Mesenchymal stem cell (in vitro differentiated cells and primary cell): ENCODE measurements around the gene CACNA1E.
"Not testable (repeated sequence)": the region's sequence is repeated elsewhere in the genome, so short reads cannot be mapped to it uniquely, and the experiment has no call there.

Source experiments
- DNase-seq: peaks from one replicate; pipeline ENCODE4 v3.0.0-alpha.2; 2013
- H2AFZ ChIP-seq: one replicate; pipeline ENCODE4 v1.6.1; 2013; ENCODE audit warnings: low read depth, mild to moderate bottlenecking, control low read depth, inconsistent platforms, low read length, moderate library complexity
- H2AK5ac ChIP-seq: 2 replicates; pipeline ENCODE4 v1.6.1; 2013; ENCODE audit warnings: low read length, moderate library complexity, mild to moderate bottlenecking, inconsistent platforms; ENCODE audit not compliant: severe bottlenecking
- H2BK120ac ChIP-seq: one replicate; pipeline ENCODE4 v1.6.1; 2013; ENCODE audit warnings: low read depth, mild to moderate bottlenecking, inconsistent platforms, low read length, moderate library complexity
- H2BK12ac ChIP-seq, 2 experiments: one replicate each; pipeline ENCODE4 v1.6.1; 2013; ENCODE audit warnings: inconsistent platforms in 2 of 2, low read length in 2 of 2, mild to moderate bottlenecking in 2 of 2, moderate library complexity in 2 of 2, control low read depth in 1 of 2
- H2BK15ac ChIP-seq: one replicate; pipeline ENCODE4 v1.6.1; 2013; ENCODE audit warnings: mild to moderate bottlenecking, low read depth, inconsistent platforms; ENCODE audit not compliant: poor library complexity, severe bottlenecking
- H2BK5ac ChIP-seq: 2 replicates; pipeline ENCODE4 v1.6.1; 2013; ENCODE audit warnings: low read depth, mild to moderate bottlenecking, low read length, control low read depth, inconsistent platforms; ENCODE audit not compliant: poor library complexity, severe bottlenecking
- H3K14ac ChIP-seq, 2 experiments: one replicate each; pipeline ENCODE4 v1.6.1; 2013; ENCODE audit warnings: inconsistent platforms in 2 of 2, low read length in 2 of 2, control low read depth in 1 of 2, mild to moderate bottlenecking in 1 of 2, moderate library complexity in 1 of 2
- H3K18ac ChIP-seq, 2 experiments: one replicate each; pipeline ENCODE4 v1.6.1; 2013; ENCODE audit warnings: inconsistent platforms in 2 of 2, low read length in 2 of 2, control low read depth in 1 of 2, low read depth in 1 of 2, mild to moderate bottlenecking in 1 of 2
- H3K23ac ChIP-seq, 2 experiments: one replicate each; pipeline ENCODE4 v1.6.1; 2013; ENCODE audit warnings: inconsistent platforms in 2 of 2, low read length in 2 of 2, mild to moderate bottlenecking in 2 of 2, moderate library complexity in 2 of 2, control low read depth in 1 of 2
- H3K27ac ChIP-seq: 2 replicates; pipeline ENCODE4 v1.5.1; 2013; ENCODE audit warnings: mild to moderate bottlenecking, moderate library complexity, low read length, control low read depth, inconsistent platforms; ENCODE audit not compliant: poor library complexity, severe bottlenecking
- H3K27me3 ChIP-seq, 2 experiments: 2 replicates each; pipeline versions ENCODE4 v1.6.1 to v1.7.0; 2013; ENCODE audit warnings: low read length in 2 of 2, mild to moderate bottlenecking in 2 of 2, moderate library complexity in 2 of 2, control low read depth in 1 of 2, inconsistent platforms in 1 of 2; ENCODE audit not compliant: control insufficient read depth in 1 of 2, insufficient read depth in 1 of 2
- H3K36me3 ChIP-seq, 2 experiments: 2 replicates each; pipeline versions ENCODE4 v1.6.1 to v1.7.0; 2013; ENCODE audit warnings: low read length in 2 of 2, control low read depth in 1 of 2, inconsistent platforms in 1 of 2, low read depth in 1 of 2, mild to moderate bottlenecking in 1 of 2; ENCODE audit not compliant: insufficient read depth in 2 of 2, control insufficient read depth in 1 of 2
- H3K4ac ChIP-seq, 2 experiments: one replicate each; pipeline ENCODE4 v1.6.1; 2013; ENCODE audit warnings: inconsistent platforms in 2 of 2, low read length in 2 of 2, mild to moderate bottlenecking in 2 of 2, moderate library complexity in 2 of 2, control low read depth in 1 of 2, low read depth in 1 of 2
- H3K4me1 ChIP-seq: 2 replicates; pipeline ENCODE4 v1.6.1; 2013; ENCODE audit warnings: low read depth, low read length, control low read depth; ENCODE audit not compliant: control insufficient read depth, insufficient read depth
- H3K4me2 ChIP-seq: 2 replicates; pipeline ENCODE4 v1.6.1; 2013; ENCODE audit warnings: low read length, mild to moderate bottlenecking, inconsistent platforms; ENCODE audit not compliant: poor library complexity, severe bottlenecking
- H3K4me3 ChIP-seq, 2 experiments: 2 replicates each; pipeline versions ENCODE4 v1.5.1 to v1.7.0; 2013; ENCODE audit warnings: low read length in 2 of 2, mild to moderate bottlenecking in 2 of 2, control low read depth in 1 of 2, low read depth in 1 of 2; ENCODE audit not compliant: insufficient read depth in 1 of 2
- H3K79me1 ChIP-seq: replicated peaks from 2 replicates; pipeline ENCODE4 v1.6.1; 2013; ENCODE audit warnings: mild to moderate bottlenecking, control low read depth, low read length, inconsistent platforms; ENCODE audit not compliant: poor library complexity, severe bottlenecking
- H3K9ac ChIP-seq: 2 replicates; pipeline ENCODE4 v1.7.0; 2013; ENCODE audit warnings: mild to moderate bottlenecking, low read length, moderate library complexity
- H3K9me3 ChIP-seq: 2 replicates; pipeline ENCODE4 v1.7.0; 2013; ENCODE audit warnings: mild to moderate bottlenecking, low read length; ENCODE audit not compliant: control insufficient read depth
- H4K8ac ChIP-seq: one replicate; pipeline ENCODE4 v1.6.1; 2013; ENCODE audit warnings: inconsistent platforms, mild to moderate bottlenecking, low read length, moderate library complexity
- H4K91ac ChIP-seq: one replicate; pipeline ENCODE4 v1.6.1; 2013; ENCODE audit warnings: mild to moderate bottlenecking, low read length, inconsistent platforms
- WGBS: methylation state at CpG from one replicate; pipeline ENCODE4 v1.1.7; 2013; ENCODE audit warnings: mixed read lengths; 5-methylcytosine and 5-hydroxymethylcytosine counted together

The CACNA1E gene

GRCh38 chr1:181846681-181847080 is 363.4 kb downstream of the CACNA1E start:
- no peak overlapping the region for H3K27ac ChIP-seq
- H3K9me3 ChIP-seq: no peaks in the 10 kb centered on the region
- no peaks in the 10 kb centered on the region for H3K36me3 ChIP-seq
- no peak overlapping the region for H3K18ac ChIP-seq
- no peak overlapping the region for H3K4me3 ChIP-seq
- H4K91ac ChIP-seq: no peak overlapping the region
- no peaks in the 10 kb centered on the region for H3K4me1 ChIP-seq
- H2BK15ac ChIP-seq: no peak overlapping the region
- no peaks in the 10 kb centered on the region for H3K79me1 ChIP-seq
- no peaks in the 10 kb centered on the region for H3K27me3 ChIP-seq
- H3K14ac ChIP-seq: no peak overlapping the region
- H4K8ac ChIP-seq: no peak overlapping the region
- no peak overlapping the region for H2AK5ac ChIP-seq
- no peak overlapping the region for H2BK12ac ChIP-seq
- H2BK5ac ChIP-seq: no peak overlapping the region
- H3K4me2 ChIP-seq: no peak overlapping the region
- H3K9ac ChIP-seq: no peak overlapping the region
- H2BK120ac ChIP-seq: no peak overlapping the region
- no peak for DNase-seq
- no peak overlapping the region for H2AFZ ChIP-seq
- no peak overlapping the region for H3K4ac ChIP-seq
- no peak overlapping the region for H3K23ac ChIP-seq

DNA sequence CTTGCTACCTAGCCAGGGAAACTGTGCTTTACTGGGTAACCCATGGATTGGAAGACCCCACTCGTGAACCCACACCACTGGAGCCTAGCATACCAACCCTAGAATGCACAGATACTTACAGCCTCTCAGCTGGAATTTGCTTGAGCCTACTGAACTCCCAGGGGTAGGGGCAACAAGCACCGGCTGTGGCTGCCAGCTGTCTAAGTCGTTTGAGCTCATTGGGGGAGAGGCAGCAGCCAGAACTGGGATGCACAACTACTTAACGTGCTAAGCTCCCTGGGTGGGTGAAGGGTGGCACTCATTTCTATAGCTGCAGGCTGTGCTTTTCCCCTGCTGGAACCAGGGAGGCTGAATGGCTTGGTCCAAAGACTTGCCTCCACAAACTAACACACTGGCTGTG is 365.8 kb downstream of the CACNA1E start:
- no peak overlapping the region for H3K4me2 ChIP-seq
- no peak overlapping the region for H4K91ac ChIP-seq
- H3K14ac ChIP-seq: no peak overlapping the region
- no peak overlapping the region for H3K27ac ChIP-seq
- H2BK15ac ChIP-seq: no peak overlapping the region
- no peak for DNase-seq
- H4K8ac ChIP-seq: no peak overlapping the region
- no peak overlapping the region for H3K9ac ChIP-seq
- no peak overlapping the region for H3K18ac ChIP-seq
- no peaks in the 10 kb centered on the region for H3K9me3 ChIP-seq
- no peaks in the 10 kb centered on the region for H3K4me1 ChIP-seq
- H2BK5ac ChIP-seq: no peak overlapping the region
- H3K23ac ChIP-seq: no peak overlapping the region
- H2AK5ac ChIP-seq: no peak overlapping the region
- no peaks in the 10 kb centered on the region for H3K27me3 ChIP-seq
- H3K4me3 ChIP-seq: no peak overlapping the region
- WGBS: 62% methylated on average over 4 of the region's 4 CpGs
- H3K36me3 ChIP-seq: no peaks in the 10 kb centered on the region
- H2AFZ ChIP-seq: peak overlapping the region; percentile 51
- H2BK120ac ChIP-seq: no peak overlapping the region
- H2BK12ac ChIP-seq: no peak overlapping the region
- no peak overlapping the region for H3K4ac ChIP-seq
- no peaks in the 10 kb centered on the region for H3K79me1 ChIP-seq

DNA sequence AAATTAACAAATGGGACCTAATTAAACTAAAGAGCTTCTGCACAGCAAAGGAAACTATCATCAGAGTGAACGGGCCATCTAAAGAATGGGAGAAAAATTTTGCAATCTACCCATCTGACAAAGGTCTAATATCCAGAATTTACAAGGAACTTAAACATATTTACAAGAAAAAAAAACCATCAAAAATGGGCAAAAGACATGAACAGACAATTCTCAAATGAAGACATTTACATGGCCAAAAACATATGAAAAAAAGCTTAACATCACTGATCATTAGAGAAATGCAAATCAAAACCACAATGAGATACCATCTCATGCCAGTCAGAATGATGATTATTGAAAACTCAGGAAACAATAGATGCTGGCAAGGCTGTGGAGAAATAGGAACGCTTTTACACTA is 370.9 kb downstream of the CACNA1E start:
- H3K27ac ChIP-seq, H3K4me2 ChIP-seq, H3K79me1 ChIP-seq, H3K4ac ChIP-seq, H3K27me3 ChIP-seq, H2BK15ac ChIP-seq, H3K14ac ChIP-seq, H3K4me1 ChIP-seq, H3K9ac ChIP-seq, H4K91ac ChIP-seq, H3K18ac ChIP-seq, H3K4me3 ChIP-seq, H4K8ac ChIP-seq, DNase-seq, H3K36me3 ChIP-seq, H2AK5ac ChIP-seq, H2BK12ac ChIP-seq, H2BK5ac ChIP-seq, H2AFZ ChIP-seq, H3K23ac ChIP-seq, H2BK120ac ChIP-seq: not testable (repeated sequence)
- 67% methylated on average over 1 of the region's 2 CpGs for WGBS
- H3K9me3 ChIP-seq: peaks cover 12% of the 10 kb centered on the region

- Histone ChIP-seq H2BK12ac (no peak overlapping the region), H3K27ac (no peak overlapping the region), H3K36me3 (no peaks in the 10 kb centered on the region), H2BK5ac (no peak overlapping the region), H2AFZ (no peak overlapping the region), H3K9me3 (peaks cover 13% of the 10 kb centered on the region), H3K23ac (no peak overlapping the region), H3K9ac (no peak overlapping the region), H2BK15ac (no peak overlapping the region), H3K79me1 (no peaks in the 10 kb centered on the region), H3K4ac (no peak overlapping the region), H2BK120ac (no peak overlapping the region), H3K14ac (no peak overlapping the region), H4K8ac (no peak overlapping the region), H3K27me3 (no peaks in the 10 kb centered on the region), H4K91ac (no peak overlapping the region), H3K18ac (no peak overlapping the region), H3K4me2 (no peak overlapping the region), H2AK5ac (no peak overlapping the region), H3K4me3 (no peak overlapping the region), H3K4me1 (no peaks in the 10 kb centered on the region)
- 60% methylated on average over 1 of the region's 1 CpG for WGBS
- DNase-seq: no peak
Measured at GRCh38 chr1:181855380-181855779, 372.1 kb downstream of the CACNA1E start.
